Skeletal muscle cell (primary cell): ENCODE measurements around the gene PABPN1.

Experiments used
- DNase-seq: peaks from one replicate; pipeline ENCODE4 v3.0.0-alpha.2; 2010; ENCODE audit warnings: low read depth
- H3K4me3 ChIP-seq: 2 replicates; pipeline ENCODE4 v1.5.1; 2011; ENCODE audit warnings: low read depth, mild to moderate bottlenecking, control low read depth, low read length, moderate library complexity

PABPN1 gene

DNA sequence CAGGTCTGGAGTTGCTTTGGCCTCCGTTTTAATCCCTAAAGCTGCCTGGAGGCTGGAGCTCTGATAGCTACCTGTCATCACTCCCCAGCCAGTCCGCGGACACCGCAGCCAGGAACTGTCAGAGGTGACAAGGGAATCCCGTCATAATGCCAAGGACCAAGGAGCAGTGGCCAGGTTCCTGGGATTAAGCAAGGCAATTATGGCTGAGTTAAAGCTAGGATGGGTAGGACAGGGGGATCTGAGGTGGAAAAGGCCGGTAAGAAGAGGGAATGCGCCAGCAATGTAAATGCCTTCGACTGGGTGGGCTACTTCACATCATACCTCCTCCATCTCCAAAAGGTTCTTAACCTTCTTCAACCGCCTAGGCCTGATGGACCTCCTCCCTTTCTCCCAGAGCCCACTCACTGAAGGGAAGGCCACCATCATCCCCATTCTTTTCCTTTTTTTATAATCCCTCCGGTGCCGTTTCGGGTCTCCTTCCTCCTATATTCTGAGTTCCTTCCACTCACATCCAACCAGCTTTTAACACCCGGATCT is 20.5 kb upstream of the PABPN1 start:
- peak overlapping the region; percentile 76 for H3K4me3 ChIP-seq
- DNase-seq, result no peak

DNA sequence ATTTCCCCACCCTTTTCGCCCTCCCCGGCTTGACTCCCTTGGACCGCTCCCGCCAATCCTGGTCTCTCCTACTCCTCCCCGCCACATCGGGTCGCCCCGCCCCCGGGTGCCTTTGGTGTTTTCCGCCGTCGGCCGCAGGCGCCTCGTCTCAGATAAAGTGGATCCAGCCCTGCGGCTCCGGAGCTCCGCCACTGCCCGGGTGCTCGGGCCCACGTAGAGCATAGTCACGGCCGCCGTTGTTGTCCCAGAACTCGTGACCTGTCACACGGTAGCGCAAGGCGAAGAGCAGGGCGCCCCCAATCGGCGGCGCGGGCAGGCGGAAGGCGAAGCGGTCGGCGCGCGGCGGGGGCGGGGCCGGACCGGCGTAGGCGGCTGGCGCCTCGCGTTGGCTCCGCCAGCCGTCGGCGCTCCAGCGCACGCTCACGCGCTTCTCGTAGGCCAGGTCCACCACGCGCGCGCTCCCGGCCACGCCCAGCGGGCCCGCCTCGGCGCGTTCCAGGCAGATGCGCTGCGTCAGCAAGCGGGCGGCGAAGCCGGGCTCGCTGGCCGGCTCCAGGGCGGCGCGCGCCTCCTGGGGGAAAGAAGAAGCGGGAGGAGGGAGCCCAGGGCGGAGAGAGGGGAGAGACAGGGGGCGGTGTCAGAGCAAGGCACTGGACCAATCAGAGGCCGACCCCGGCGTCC is 19.8 kb upstream of the PABPN1 start:
- peak; percentile 97 for DNase-seq
- H3K4me3 ChIP-seq, result peak overlapping the region; percentile 76

DNA sequence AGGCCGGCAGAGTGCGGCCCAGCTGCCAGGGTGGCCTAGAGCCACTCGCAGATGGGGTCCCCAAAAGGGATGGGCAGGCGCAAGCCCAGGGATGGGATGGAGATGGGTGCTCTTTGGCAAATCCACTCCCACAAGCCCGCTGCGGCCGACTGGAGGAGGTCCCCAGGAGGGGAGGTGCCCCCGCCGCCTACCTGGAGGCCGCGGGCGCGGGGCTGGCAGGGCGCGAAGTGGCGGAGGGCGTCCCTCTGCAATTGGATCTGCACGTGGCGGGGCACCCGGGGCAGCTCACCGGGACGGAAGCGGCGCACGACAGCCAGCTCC is 19.3 kb upstream of the PABPN1 start:
- H3K4me3 ChIP-seq, result peak overlapping the region; percentile 76

DNA sequence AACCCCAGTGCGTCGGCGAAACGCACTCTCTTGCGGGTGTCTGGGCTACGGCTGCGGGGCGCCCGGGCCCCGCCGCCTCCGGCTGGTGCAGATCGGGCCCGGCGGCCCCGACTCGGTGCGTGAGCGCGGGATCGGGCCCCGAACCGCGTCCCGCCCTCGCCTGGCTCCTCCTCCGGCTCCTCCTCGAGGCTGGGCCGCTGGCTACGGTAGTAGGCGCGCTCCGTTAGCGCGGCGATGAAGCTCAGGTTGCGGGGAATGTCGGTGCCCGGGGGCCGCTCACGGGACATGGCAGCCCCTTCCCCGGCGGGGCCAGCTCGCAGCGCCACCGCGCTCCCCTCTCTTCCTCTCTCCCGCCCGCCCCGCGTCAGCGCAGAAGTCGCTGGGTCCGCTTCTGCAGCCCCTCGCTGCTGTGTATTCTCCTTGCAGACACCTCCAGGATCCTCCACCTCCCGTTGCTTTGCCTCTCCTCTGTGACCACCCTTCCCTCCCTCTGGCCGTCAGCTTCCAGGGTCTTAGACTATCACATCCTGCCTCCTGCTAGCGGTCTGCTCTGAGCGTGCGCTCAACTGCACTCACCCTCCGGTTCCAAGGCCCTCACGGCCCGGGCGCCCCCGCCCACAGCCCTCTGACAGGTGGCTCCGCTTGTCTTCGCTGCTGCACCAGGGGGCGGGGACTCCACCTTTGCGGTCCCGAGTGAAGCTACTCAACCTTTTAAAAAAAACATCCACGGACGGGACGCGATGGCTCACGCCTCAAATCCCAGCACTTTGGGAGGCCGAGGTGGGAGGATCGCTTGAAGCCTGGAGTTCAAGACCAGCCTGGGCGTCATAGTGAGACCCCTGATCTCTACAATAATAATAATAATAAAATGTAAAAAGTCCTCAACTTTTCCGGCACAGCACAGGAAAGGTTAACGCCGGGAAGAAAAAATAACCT is 18.7 kb upstream of the PABPN1 start, which contains the start of gene PPP1R3E:
Gene PPP1R3E (minus strand): TSS at position 570 of the 936 bp plus-strand sequence. CDS start 283 bp downstream, at position 287.
- no peak for DNase-seq
- H3K4me3 ChIP-seq, result peak within 1 kb of the TSS; percentile 76

More for the DNA sequence above, 19.3 kb upstream of the PABPN1 start:
- DNase-seq, result no peak

DNA sequence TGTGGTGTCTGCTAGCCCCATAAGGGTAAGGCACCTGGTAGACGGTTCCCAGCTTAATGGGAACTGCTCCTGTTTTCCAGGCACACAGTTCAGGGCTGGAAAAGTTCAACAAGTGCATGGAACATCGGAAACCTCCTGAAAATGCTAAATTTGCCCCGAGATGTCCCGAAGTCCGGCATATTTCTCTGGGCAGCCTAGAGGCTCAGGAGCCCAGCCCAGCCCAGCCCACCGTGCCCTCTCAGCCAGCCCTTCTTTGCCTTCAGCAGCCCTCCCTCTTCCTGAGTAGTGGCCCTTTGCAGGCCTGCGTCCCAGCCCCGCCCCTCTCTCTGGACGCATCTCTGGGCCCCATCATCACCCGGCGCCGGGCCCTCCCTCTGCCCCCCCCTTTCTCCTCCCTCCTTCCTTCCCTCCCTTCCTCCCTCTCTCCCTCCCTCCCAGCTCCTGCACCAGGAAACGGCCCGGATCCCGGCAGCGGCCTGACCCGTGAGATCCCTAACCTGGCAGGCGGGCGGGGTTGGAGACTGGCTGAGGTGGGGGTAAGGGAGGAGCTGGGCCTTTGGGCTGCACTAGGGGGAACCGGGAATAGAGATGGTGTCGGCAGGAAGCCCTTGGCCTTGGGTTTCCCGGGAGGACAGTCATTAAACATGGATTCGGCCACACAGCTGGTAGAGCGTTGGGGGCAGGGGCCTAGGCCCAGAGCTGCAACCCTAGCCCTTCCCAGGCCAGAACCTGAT is 14.7 kb upstream of the PABPN1 start, which contains the start of gene BCL2L2:
Gene BCL2L2 (plus strand): TSS at position 422 of the 734 bp plus-strand sequence. CDS start 935 bp downstream, outside the sequence.
- peak; percentile 66 for DNase-seq
- H3K4me3 ChIP-seq, result peak within 1 kb of the TSS; percentile 95

DNA sequence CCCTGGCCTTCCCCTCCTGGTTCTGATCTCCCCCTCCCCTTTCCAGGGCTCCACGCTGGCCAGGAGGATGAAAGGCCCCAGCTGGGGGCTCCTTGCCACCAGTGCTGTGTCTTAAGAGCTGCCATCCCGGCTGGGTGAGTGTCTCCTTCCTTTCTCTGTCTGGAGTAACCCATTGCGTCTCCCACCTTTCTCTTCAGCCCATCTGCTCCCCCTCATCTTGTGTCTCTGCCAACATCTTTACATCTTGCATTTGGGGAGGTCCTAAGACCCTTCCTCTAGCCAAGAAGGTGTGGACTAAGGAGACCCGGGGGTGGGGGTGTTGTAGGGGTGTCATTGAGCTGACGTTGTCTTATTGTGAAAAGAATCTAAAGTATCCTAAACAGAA is 14.1 kb upstream of the PABPN1 start:
- DNase-seq, result no peak
- H3K4me3 ChIP-seq, result peak overlapping the region; percentile 95

DNA sequence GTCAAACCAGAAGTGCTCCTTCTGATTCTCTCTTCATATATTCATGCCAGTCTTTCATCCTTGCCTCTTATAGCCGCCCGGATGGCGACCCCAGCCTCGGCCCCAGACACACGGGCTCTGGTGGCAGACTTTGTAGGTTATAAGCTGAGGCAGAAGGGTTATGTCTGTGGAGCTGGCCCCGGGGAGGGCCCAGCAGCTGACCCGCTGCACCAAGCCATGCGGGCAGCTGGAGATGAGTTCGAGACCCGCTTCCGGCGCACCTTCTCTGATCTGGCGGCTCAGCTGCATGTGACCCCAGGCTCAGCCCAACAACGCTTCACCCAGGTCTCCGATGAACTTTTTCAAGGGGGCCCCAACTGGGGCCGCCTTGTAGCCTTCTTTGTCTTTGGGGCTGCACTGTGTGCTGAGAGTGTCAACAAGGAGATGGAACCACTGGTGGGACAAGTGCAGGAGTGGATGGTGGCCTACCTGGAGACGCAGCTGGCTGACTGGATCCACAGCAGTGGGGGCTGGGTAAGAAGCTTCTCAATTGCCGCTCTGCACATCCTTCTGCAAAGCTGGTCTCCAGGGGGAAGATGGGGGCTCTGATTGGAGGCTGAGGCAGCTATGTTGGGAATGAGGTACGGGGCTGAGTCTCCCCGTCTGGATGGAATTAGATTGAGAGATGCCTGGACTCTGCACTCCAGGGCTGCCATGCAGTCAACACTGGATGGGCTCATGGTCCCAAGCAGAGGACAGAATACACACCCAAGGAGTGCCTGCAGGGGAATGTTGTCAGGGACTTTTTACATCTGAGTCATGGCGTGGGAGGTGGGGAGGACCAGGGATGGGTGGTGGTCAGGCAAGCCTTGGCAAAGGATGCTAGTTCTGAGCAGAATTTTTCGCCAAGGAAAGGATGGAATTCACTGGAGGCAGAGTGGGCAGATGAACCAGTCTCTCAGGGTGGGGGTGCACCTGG is 13.3 kb upstream of the PABPN1 start:
- H3K4me3 ChIP-seq, result peak overlapping the region; percentile 95
- no peak for DNase-seq

DNA sequence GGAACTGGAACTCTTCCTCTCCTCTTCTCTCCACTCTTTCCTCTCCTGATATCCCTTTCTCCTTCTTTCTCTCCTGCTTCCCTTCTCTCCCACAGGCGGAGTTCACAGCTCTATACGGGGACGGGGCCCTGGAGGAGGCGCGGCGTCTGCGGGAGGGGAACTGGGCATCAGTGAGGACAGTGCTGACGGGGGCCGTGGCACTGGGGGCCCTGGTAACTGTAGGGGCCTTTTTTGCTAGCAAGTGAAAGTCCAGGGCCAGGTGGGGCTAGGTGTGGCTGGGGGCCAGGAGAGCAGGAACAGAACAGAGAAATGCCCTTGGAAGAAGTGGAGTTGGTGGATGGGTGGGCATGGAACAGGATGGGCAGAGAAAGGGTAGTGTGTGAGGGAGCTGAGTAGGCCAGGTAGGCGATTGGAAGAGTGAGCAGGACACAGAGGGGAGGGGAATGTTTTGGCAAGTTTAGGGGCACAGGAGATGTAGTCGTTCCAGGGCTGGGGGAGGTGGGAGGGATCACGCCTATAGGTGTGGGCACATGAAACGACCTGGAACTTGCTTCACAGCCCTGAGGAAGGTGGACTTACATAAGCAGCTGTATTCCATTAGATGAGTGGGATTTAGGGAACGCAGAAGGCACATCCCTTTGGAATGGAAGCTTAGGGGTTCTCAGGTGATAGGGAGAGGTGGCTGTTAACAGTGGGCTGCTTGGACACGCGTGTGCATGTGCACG is 12.4 kb upstream of the PABPN1 start:
- H3K4me3 ChIP-seq, result peak overlapping the region; percentile 95
- no peak for DNase-seq

DNA sequence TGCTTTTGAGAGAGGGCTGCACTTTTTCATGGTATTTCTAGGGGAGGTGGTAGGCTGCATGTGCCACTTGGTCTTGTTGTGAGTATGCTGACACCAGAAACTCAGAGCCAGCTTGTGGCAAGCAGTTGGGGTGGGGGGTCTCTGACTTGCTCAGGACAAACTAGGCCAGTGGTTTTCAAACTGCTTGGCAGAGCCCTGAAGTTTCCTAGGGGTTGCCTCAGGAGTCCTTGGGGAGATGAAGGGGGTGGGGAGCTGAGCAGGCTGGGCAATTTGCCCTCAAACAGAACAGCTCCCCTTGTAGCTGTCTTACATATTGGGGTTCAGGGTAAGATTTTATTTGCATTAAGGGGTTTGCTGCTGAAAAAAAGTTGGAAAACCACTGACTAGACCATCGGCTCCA is 10.7 kb upstream of the PABPN1 start:
- DNase-seq, result no peak
- H3K4me3 ChIP-seq, result no peak overlapping the region

DNA sequence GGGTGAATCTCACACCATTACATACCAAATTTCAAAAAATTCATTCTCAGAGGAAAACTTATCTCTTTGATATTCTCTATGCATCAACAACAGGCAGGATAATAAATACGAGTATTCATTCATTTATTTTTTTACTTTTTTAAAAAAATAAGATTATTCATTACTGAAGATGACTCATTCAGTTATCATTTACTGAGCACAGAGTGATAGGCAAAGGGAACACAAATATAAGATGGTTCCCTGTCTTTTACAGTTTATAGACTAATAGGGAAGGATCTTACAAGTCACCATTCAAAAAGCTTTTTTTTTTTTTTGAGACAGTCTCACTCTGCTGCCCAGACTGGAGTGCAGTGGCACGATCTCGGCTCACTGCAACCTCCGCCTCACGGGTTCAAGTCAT is 5.0 kb upstream of the PABPN1 start:
- DNase-seq, result no peak

DNA sequence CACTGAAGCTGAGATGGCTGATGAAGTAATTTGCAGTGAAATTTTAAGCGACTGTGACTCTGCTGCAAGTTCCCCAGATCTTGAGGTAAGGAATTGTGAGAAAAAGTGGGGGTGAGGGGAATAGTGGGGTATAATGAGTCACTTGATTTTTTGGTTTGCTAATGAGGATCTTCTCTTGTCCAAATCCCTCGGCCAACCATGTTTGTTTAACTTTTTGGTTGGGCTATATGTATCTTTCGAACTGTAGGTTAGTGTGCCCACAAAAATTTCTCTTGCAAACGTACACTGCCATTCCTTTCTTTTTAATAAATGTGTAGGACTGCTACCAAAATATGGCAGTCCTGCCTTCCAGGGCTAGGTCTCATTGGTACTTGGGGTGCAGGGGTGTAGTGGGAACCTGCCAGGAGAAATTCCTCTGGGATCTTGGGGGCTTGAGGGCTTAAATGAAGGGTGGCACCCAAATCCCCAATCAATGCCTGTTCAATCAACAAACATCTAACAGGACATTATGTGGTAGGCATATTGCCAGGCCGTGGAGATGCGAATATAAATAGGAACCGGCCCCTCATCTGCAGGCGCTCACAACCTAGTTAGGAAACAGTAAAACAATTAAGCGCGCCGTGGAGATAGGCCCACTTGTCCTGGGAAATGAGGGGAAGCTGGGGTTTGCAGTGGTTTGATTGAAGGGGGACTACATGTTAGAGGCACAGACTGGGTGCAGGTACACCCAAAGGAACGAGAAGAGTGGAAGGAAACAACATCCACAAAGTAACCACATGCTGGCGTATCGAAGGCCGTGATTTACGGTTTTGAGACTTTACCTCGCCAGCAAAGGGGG is 1.3 kb upstream of the PABPN1 start:
- DNase-seq, result no peak
- H3K4me3 ChIP-seq, result peak overlapping the region; percentile 44

More for the DNA sequence above, 5.0 kb upstream of the PABPN1 start:
- H3K4me3 ChIP-seq, result no peak overlapping the region

DNA sequence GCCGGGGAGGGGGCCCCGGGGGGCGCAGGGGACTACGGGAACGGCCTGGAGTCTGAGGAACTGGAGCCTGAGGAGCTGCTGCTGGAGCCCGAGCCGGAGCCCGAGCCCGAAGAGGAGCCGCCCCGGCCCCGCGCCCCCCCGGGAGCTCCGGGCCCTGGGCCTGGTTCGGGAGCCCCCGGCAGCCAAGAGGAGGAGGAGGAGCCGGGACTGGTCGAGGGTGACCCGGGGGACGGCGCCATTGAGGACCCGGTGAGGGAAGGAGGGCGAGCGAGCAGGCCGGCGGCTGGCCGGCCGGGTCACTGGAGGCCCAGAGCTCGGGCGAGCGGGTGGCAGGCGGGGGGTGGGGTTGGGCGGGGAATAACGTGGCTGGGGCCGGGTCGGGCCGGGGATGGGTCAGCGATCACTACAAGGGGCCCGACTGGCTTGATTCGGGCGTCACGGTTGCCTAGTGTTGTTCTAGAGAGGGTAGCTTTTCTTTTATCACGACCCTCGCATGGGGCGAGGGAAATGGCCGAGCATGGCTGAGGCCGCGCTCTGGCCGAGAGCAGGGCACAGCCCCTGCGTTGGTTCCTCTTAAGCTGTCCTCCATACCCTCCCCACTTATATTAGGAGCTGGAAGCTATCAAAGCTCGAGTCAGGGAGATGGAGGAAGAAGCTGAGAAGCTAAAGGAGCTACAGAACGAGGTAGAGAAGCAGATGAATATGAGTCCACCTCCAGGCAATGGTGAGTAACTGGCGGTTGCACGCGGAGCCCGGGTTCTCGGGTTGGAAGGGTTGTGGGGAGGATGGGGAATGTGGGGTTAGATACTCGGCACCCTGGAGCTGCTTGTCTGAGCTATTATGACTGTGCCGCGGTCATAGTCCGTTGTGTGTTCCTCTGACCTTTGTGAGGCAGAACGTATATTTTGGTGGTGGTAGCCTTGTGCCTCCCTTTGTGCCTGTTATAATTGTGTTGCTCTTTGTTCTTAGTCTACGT is 603 bp downstream of the PABPN1 start:
- no peak for DNase-seq
- peak overlapping the region; percentile 85 for H3K4me3 ChIP-seq

DNA sequence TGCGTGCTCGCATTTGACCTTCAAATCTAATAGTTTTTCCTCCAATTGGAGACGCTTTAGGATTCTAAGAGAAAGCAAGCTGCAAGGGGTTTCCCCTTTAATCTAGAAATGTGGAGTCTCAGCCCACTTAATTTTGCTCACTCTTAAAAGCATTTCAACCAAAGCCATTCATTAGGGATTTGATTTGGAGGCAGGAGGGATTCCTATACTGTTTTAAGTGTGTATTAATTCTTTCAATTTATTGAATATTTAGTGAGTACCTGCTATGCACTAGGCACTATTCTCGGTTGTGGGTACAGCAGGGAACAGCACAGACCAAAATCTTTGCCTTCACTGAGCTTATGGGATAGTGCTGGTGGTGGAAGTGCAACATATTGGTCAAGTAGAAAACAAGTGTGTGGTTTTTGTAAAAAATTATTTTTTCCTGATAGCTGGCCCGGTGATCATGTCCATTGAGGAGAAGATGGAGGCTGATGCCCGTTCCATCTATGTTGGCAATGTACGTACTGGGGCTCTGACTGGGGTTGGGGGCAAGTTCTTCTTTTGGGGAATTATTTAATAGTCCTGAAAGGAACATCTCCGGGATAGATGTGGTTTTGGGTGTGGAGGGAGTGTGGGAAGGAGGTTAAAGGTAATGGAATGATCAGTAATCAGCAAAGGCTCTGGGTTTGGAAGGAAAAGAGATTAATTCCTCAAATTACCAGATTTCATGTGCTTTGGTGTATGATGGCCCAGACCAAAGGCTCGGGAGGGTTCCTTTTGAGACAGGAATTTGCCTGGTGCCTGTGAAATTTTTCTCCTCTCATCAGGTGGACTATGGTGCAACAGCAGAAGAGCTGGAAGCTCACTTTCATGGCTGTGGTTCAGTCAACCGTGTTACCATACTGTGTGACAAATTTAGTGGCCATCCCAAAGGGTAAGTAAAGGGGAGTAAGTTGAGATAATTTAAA is 1.6 kb downstream of the PABPN1 start:
- DNase-seq, result no peak
- peak overlapping the region; percentile 85 for H3K4me3 ChIP-seq

DNA sequence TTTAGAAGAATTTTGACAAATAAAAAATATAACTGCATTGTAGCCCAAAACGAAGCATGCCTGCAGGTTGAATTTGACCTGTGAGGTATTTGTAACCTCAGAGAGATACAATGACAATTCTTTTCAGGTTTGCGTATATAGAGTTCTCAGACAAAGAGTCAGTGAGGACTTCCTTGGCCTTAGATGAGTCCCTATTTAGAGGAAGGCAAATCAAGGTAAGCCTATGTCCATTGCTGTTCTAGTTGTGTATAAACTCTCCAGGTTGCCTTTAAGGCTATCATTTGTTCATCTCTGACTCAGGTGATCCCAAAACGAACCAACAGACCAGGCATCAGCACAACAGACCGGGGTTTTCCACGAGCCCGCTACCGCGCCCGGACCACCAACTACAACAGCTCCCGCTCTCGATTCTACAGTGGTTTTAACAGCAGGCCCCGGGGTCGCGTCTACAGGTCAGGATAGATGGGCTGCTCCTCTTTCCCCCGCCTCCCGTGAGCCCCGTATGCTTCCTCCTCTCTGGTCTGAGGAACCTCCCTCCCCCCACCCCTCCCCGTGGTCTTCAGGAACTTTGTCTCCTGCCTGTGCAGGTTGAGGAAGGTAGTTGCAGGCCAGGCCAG is 2.7 kb downstream of the PABPN1 start:
- DNase-seq, result no peak
- H3K4me3 ChIP-seq, result no peak overlapping the region

DNA sequence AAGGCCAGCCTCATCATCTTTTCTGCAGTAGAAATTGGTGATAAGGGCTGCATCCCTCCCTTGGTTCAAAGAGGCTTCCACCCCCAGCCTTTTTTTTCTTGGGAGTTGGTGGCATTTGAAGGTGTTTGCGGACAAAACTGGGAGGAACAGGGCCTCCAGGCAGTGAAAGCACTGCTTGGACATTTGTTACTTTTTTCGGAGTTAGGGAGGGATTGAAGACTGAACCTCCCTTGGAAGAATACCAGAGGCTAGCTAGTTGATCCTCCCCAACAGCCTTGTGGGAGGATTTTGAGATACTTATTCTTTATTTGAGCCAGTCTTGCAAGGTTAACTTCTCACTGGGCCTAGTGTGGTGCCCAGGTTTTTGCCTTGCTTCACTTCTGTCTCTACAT is 3.2 kb downstream of the PABPN1 start:
- no peak for DNase-seq
- no peak overlapping the region for H3K4me3 ChIP-seq
